K562 (cell line): ENCODE measurements around the gene FGGY. TPM values are rescaled to one million over a fixed set of nuclear protein-coding genes. Genes with fewer than 3 reads are reported as not detected.

Source experiments
- CEBPG ChIP-seq, 3 experiments: fragments of 200-800 bp in 1 of 3; sonication (Bioruptor generic) in 1 of 3; sonication (generic) in 1 of 3; formaldehyde crosslinking in 1 of 3; IDR thresholded peaks in 2 of 3; conservative IDR thresholded peaks in 1 of 3; 2 replicates each; pipeline versions ENCODE4 v1.6.1 to v1.8.0; 2016 to 2022; ENCODE audit warnings: missing compliant biosample characterization in 2 of 3, missing genetic modification characterization in 2 of 3, mild to moderate bottlenecking in 1 of 3, missing genetic modification reagents in 1 of 3
- ERF ChIP-seq: fragments of 450-650 bp; formaldehyde crosslinking; IDR thresholded peaks from 2 replicates; pipeline ENCODE4 v1.4.0; 2020; ENCODE audit warnings: mild to moderate bottlenecking, mixed read lengths
- MEF2D ChIP-seq: conservative IDR thresholded peaks from 2 replicates; pipeline ENCODE4 v1.6.1; 2016; ENCODE audit warnings: low read depth, missing genetic modification characterization, missing compliant biosample characterization
- NCOA4 ChIP-seq: fragments of 450-650 bp; IDR thresholded peaks from 2 replicates; pipeline ENCODE4 v1.6.1; 2018; ENCODE audit warnings: mild to moderate bottlenecking; ENCODE audit not compliant: partially characterized antibody
- SNIP1 ChIP-seq: fragments of 450-650 bp; IDR thresholded peaks from 2 replicates; pipeline ENCODE4 v1.7.1; 2017; ENCODE audit warnings: low read depth, mild to moderate bottlenecking
- ZNF395 ChIP-seq: fragments of 200-800 bp; sonication (Bioruptor generic); IDR thresholded peaks from 2 replicates; pipeline ENCODE4 v1.6.1; 2017; ENCODE audit warnings: missing genetic modification characterization, missing compliant biosample characterization
- polyA plus RNA-seq, 8 experiments: library from polyadenylated mRNA; depleted of rRNA in 4 of 8; stranded (reverse) in 5 of 8; unstranded in 3 of 8; fragments of >200 nt; fragmentation: Nextera tagmentation in 2 of 8; fragmentation: Illumina TruSeq in 1 of 8; extraction: Ambion mirVana in 2 of 8; extraction: Trizol in 1 of 8; gene quantifications; 2 replicates each; pipeline versions ENCODE4 v1.2.1 to v1.2.3, GENCODE V29; 2011 to 2014; ENCODE audit warnings: inconsistent platforms in 1 of 8, missing spikeins in 1 of 8
- total RNA-seq, 7 experiments: library from RNA; depleted of rRNA in 6 of 7; stranded (reverse); fragments of >200 nt in 6 of 7; fragmentation: Illumina TruSeq in 2 of 7; extraction: Trizol in 2 of 7; gene quantifications; 2 replicates each; pipeline versions ENCODE4 v1.2.1 to v1.2.3, GENCODE V29; 2011 to 2021; ENCODE audit warnings: low replicate concordance in 1 of 7
- TF ChIP-seq, protein P1 (sequence below): fragments of 250-450 bp; sonication (Bioruptor Pico); IDR thresholded peaks from 2 replicates; pipeline ENCODE4 v1.8.0; 2022; ENCODE audit warnings: moderate library complexity, mild to moderate bottlenecking, inconsistent platforms

FGGY gene
- total and polyA plus RNA-seq, 9 of the 15 experiments (the other 6 are each of a cell fraction or from before 2014, with no cell fraction given), result 9.7 to 19.2 (median 12.6) TPM

- TF ChIP-seq NCOA4 (no peak), MEF2D (tag) (peak; percentile 69; the same call in 1 of the 2 replicates), SNIP1 (no peak), ERF (no peak), ZNF395 (CRISPR knock-in tag) (no peak), CEBPG (CRISPR knock-in tag; IDR thresholded peaks at IDR 0.05) (no peak), CEBPG (tag; conservative IDR thresholded peaks at IDR 0.05 in 1 of 2, IDR thresholded peaks at IDR 0.05 in 1 of 2) (peak; percentile 13 to 57; a peak in 1 of 4 replicates)
- TF ChIP-seq, protein P1, sequence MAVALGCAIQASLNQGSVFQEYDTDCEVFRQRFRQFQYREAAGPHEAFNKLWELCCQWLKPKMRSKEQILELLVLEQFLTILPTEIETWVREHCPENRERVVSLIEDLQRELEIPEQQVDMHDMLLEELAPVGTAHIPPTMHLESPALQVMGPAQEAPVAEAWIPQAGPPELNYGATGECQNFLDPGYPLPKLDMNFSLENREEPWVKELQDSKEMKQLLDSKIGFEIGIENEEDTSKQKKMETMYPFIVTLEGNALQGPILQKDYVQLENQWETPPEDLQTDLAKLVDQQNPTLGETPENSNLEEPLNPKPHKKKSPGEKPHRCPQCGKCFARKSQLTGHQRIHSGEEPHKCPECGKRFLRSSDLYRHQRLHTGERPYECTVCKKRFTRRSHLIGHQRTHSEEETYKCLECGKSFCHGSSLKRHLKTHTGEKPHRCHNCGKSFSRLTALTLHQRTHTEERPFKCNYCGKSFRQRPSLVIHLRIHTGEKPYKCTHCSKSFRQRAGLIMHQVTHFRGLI (CRISPR knock-in tag), result no peak
Observed at GRCh38 chr1:59743324-59744091, 446.6 kb downstream of the FGGY start (continued).
